ENCODE results near the gene QSER1. TPM values are rescaled to one million over a fixed set of nuclear protein-coding genes. Genes with fewer than 3 reads are reported as not detected.
A peak's percentile ranks its signal among the peaks of the same experiment; 100 is the strongest.

QSER1 gene
- total and polyA plus RNA-seq, 9 of the 15 experiments (the other 6 are each of a cell fraction or from before 2014, with no cell fraction given): 5.8 to 33.6 (median 22.3) TPM

- no peak for TF ChIP-seq CHD7 (IDR thresholded peaks at IDR 0.05; ENCODE audit: low read depth, low read length)
- TF ChIP-seq ZNF384 (IDR thresholded peaks at IDR 0.05; ENCODE audit: low read depth, low read length): peak; percentile 75
- no peak for TF ChIP-seq NR2C1 (IDR thresholded peaks at IDR 0.05)
- TF ChIP-seq NR2C1 (tag; IDR thresholded peaks at IDR 0.05): no peak
- TF ChIP-seq MLX (CRISPR knock-in tag; conservative IDR thresholded peaks at IDR 0.05): no peak
- no peak for TF ChIP-seq CBX3 (IDR thresholded peaks at IDR 0.05; ENCODE audit: borderline replicate concordance in 1 of 2, low read length in 2 of 2)
- TF ChIP-seq ATF2 (CRISPR knock-in tag; IDR thresholded peaks at IDR 0.05): no peak
- TF ChIP-seq TFAM (CRISPR knock-in tag; conservative IDR thresholded peaks at IDR 0.05): no peak
- no peak for TF ChIP-seq STAG1 (CRISPR knock-in tag; IDR thresholded peaks at IDR 0.05; ENCODE audit: borderline replicate concordance)
- no peak for TF ChIP-seq HMBOX1 (IDR thresholded peaks at IDR 0.05)
- peak; percentile 23; the same call in 1 of the 2 replicates for TF ChIP-seq C11orf30 (IDR thresholded peaks at IDR 0.05; ENCODE audit: low read depth)
- TF ChIP-seq ZKSCAN8 (CRISPR knock-in tag; IDR thresholded peaks at IDR 0.05): no peak
- no peak for TF ChIP-seq ATF4 (CRISPR knock-in tag; IDR thresholded peaks at IDR 0.05)
Observed at GRCh38 chr11:32985600-32985999, 93.0 kb downstream of the QSER1 start (continued).
